SU-DHL-6 (cell line): ENCODE results near the gene PDE7B.
"Not testable (repeated sequence)": the region's sequence is repeated elsewhere in the genome, so short reads cannot be mapped to it uniquely, and the experiment has no call there.

Experiments used
- H2AFZ ChIP-seq: fragments of 200-600 bp; sonication (generic); 2 replicates; pipeline ENCODE4 v1.6.1; 2014; ENCODE audit warnings: low read depth, mild to moderate bottlenecking, moderate library complexity, mixed read lengths, antibody characterized with exemption, low read length; ENCODE audit not compliant: severe bottlenecking
- H3F3A ChIP-seq: fragments of 200-600 bp; shearing (Covaris generic); 2 replicates; pipeline ENCODE4 v1.6.0; 2016; ENCODE audit warnings: antibody characterized with exemption, mild to moderate bottlenecking; ENCODE audit not compliant: insufficient read depth
- H3K27ac ChIP-seq: fragments of 200-600 bp; sonication (generic); 2 replicates; pipeline ENCODE4 v1.5.1; 2016; ENCODE audit warnings: low read depth, mild to moderate bottlenecking, low read length, moderate library complexity, mixed read lengths
- H3K27me3 ChIP-seq: fragments of 200-600 bp; sonication (generic), shearing (Covaris generic); 2 replicates; pipeline ENCODE4 v1.6.0; 2014; ENCODE audit warnings: mild to moderate bottlenecking, low read length
- H3K36me3 ChIP-seq: fragments of 200-600 bp; sonication (generic); 2 replicates; pipeline ENCODE4 v1.6.1; 2014; ENCODE audit warnings: mild to moderate bottlenecking, low read length, mixed read lengths
- H3K4me2 ChIP-seq: fragments of 300-600, 200-600 bp; shearing (Covaris generic), sonication (generic); 2 replicates; pipeline ENCODE4 v1.6.0; 2014; ENCODE audit warnings: low read length, low read depth, mild to moderate bottlenecking; ENCODE audit not compliant: poor library complexity, severe bottlenecking
- H3K4me3 ChIP-seq: fragments of 200-600 bp; sonication (generic); 2 replicates; pipeline ENCODE4 v1.5.1; 2014; ENCODE audit warnings: antibody characterized with exemption, low read length, mild to moderate bottlenecking, mixed read lengths; ENCODE audit not compliant: insufficient read depth, poor library complexity, severe bottlenecking
- H3K79me2 ChIP-seq: fragments of 200-600 bp; sonication (generic); 2 replicates; pipeline ENCODE4 v1.6.1; 2014; ENCODE audit warnings: mild to moderate bottlenecking, low read length, moderate library complexity; ENCODE audit not compliant: insufficient read depth
- H3K9ac ChIP-seq: fragments of 200-600 bp; sonication (generic); 2 replicates; pipeline ENCODE4 v1.7.0; 2014; ENCODE audit warnings: mild to moderate bottlenecking, low read length
- H3K9me2 ChIP-seq: fragments of 200-600 bp; sonication (generic); replicated peaks from 2 replicates; pipeline ENCODE4 v1.6.1; 2014; ENCODE audit warnings: low read length; ENCODE audit not compliant: insufficient read depth
- H3K9me3 ChIP-seq: fragments of 200-600 bp; sonication (generic); 2 replicates; pipeline ENCODE4 v1.6.1; 2014; ENCODE audit warnings: low read length, mixed read lengths; ENCODE audit not compliant: insufficient read depth
- H4K20me1 ChIP-seq: fragments of 200-600 bp; sonication (generic); 2 replicates; pipeline ENCODE4 v1.6.1; 2014; ENCODE audit warnings: low read depth, mild to moderate bottlenecking, antibody characterized with exemption, low read length, moderate library complexity, mixed read lengths
- EZH2phosphoT487 ChIP-seq: fragments of 200-600 bp; sonication (generic), shearing (Covaris generic); conservative IDR thresholded peaks from 2 replicates; pipeline ENCODE4 v1.6.1; 2018; ENCODE audit warnings: mild to moderate bottlenecking, antibody characterized with exemption, low read length, moderate library complexity, mixed read lengths
- TF ChIP-seq, protein P1 (sequence below): fragments of 200-600 bp; sonication (generic); IDR thresholded peaks from one replicate; pipeline ENCODE4 v1.5.1; 2017; ENCODE audit warnings: antibody characterized with exemption, mild to moderate bottlenecking, low read length, moderate library complexity; ENCODE audit not compliant: insufficient read depth, poor library complexity, severe bottlenecking

PDE7B gene

DNA sequence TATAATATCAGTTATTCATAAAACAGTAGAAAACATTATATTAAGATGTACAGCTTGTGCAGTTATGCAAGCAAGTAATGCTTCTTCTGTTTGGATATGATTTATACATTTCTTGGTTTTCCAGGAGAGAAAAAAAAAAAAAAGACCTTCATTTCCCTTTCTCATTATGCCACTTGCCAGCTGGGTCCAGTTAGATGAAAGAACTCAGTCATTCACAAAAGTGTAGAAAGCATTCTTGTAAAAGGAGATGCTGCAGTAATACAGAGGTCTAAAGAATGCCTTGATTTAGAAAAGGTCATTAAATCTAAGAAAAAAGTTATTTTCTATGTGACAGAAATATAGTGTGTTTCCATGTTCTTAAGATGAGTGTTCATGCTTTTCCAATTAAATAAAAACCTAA is 7.4 kb downstream of the PDE7B start:
- H3K4me3 ChIP-seq, result no peak overlapping the region
- H3F3A ChIP-seq, result no peaks in the 10 kb centered on the region
- H3K9me2 ChIP-seq, result no peaks in the 10 kb centered on the region
- H3K36me3 ChIP-seq, result no peaks in the 10 kb centered on the region
- H3K4me2 ChIP-seq, result no peak overlapping the region
- H3K27ac ChIP-seq, result no peak overlapping the region
- no peaks in the 10 kb centered on the region for H3K27me3 ChIP-seq
- no peaks in the 10 kb centered on the region for H4K20me1 ChIP-seq
- no peaks in the 10 kb centered on the region for H3K79me2 ChIP-seq
- no peaks in the 10 kb centered on the region for H3K9me3 ChIP-seq
- H3K9ac ChIP-seq, result no peak overlapping the region
- TF ChIP-seq EZH2phosphoT487, result no peak
- TF ChIP-seq, protein P1, sequence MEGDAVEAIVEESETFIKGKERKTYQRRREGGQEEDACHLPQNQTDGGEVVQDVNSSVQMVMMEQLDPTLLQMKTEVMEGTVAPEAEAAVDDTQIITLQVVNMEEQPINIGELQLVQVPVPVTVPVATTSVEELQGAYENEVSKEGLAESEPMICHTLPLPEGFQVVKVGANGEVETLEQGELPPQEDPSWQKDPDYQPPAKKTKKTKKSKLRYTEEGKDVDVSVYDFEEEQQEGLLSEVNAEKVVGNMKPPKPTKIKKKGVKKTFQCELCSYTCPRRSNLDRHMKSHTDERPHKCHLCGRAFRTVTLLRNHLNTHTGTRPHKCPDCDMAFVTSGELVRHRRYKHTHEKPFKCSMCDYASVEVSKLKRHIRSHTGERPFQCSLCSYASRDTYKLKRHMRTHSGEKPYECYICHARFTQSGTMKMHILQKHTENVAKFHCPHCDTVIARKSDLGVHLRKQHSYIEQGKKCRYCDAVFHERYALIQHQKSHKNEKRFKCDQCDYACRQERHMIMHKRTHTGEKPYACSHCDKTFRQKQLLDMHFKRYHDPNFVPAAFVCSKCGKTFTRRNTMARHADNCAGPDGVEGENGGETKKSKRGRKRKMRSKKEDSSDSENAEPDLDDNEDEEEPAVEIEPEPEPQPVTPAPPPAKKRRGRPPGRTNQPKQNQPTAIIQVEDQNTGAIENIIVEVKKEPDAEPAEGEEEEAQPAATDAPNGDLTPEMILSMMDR, result no peak
- H2AFZ ChIP-seq, result no peak overlapping the region

DNA sequence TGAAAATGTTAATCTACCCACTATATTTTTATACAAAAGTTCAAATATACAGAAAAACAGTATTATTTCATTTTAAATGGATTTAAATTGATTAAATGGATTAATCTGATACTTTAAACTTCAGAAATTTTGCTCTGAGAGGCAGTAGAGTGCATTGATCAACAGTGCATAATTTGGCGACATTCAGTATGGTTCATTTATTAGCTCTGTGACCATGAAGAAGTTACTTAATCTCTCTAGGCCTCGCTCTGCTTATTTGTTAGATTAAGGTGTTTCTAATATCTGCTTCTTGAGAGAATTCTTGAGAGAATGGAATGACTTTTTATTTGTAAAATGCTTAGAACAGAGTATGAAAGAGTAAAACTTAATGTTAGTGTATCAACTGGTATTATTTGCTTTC is 8.9 kb downstream of the PDE7B start:
- Histone ChIP-seq H2AFZ (no peak overlapping the region), H4K20me1 (no peaks in the 10 kb centered on the region), H3K27me3 (no peaks in the 10 kb centered on the region), H3K27ac (no peak overlapping the region), H3K79me2 (no peaks in the 10 kb centered on the region), H3K36me3 (no peaks in the 10 kb centered on the region; the same call in 1 of the 2 replicates), H3K9ac (no peak overlapping the region), H3K9me2 (no peaks in the 10 kb centered on the region), H3K4me3 (no peak overlapping the region), H3F3A (no peaks in the 10 kb centered on the region), H3K9me3 (no peaks in the 10 kb centered on the region), H3K4me2 (no peak overlapping the region)
- TF ChIP-seq, protein P1, result no peak
- no peak for TF ChIP-seq EZH2phosphoT487

DNA sequence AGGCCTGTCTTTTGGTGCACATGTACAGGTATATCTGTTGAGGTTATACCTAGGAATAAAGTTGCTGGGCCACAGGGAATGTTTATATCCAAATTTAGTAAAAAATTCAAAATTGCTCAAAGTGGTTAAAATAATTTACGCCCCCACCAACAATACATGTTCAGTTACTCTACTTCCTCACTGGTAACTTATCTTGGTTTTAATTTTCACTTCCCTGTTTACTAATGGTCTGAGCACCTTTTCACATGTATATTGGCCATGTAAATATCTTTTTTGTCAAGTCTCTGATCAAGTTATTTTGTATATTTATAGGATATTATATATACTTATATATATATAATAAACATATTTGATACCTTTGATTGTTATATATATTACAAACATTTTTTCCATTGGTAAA is 9.7 kb downstream of the PDE7B start:
- H3K36me3 ChIP-seq, result no peaks in the 10 kb centered on the region; the same call in 1 of the 2 replicates
- H3K27me3 ChIP-seq, result no peaks in the 10 kb centered on the region
- H2AFZ ChIP-seq, result peak overlapping the region; percentile 62
- no peaks in the 10 kb centered on the region for H4K20me1 ChIP-seq
- no peak overlapping the region for H3K9ac ChIP-seq
- no peak overlapping the region for H3K4me3 ChIP-seq
- TF ChIP-seq, protein P1, result no peak
- TF ChIP-seq EZH2phosphoT487, result no peak
- no peak overlapping the region for H3K4me2 ChIP-seq
- H3F3A ChIP-seq, result no peaks in the 10 kb centered on the region
- H3K9me2 ChIP-seq, result no peaks in the 10 kb centered on the region
- no peak overlapping the region for H3K27ac ChIP-seq
- H3K79me2 ChIP-seq, result no peaks in the 10 kb centered on the region
- H3K9me3 ChIP-seq, result no peaks in the 10 kb centered on the region

DNA sequence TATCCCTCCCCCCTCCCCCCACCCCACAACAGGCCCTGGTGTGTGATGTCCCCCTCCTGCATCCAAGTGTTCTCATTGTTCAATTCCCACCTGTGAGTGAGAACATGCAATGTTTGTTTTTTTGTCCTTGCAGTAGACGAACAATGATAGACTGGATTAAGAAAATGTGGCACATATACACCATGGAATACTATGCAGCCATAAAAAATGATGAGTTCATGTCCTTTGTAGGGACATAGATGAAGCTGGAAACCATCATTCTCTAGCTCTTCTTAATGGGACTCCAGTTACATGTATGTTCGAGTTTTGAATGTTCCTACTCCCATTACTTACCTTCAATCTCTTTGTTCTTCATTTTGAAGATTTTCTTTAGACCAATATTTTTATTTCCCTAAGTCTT is 13.4 kb downstream of the PDE7B start:
- not testable (repeated sequence) for H3K9me2 ChIP-seq, H2AFZ ChIP-seq, H3K4me2 ChIP-seq, H3K9ac ChIP-seq, H4K20me1 ChIP-seq, H3K36me3 ChIP-seq, H3K4me3 ChIP-seq, H3K27me3 ChIP-seq, H3K79me2 ChIP-seq, H3K27ac ChIP-seq, H3F3A ChIP-seq, H3K9me3 ChIP-seq
